GM18505 (cell line): ENCODE measurements around the gene IKZF1.
A peak's percentile ranks its signal among the peaks of the same experiment; 100 is the strongest.

Experiments used
- ATAC-seq: cut with Tn5 transposase; IDR thresholded peaks from one replicate; pipeline ENCODE4 v1.9.1; 2021; ENCODE audit not compliant: unreplicated experiment
- POLR2A ChIP-seq: IDR thresholded peaks from 4 replicates; pipeline ENCODE4 v1.6.1; 2011; ENCODE audit warnings: borderline replicate concordance; ENCODE audit not compliant: insufficient read depth, insufficient read length; ENCODE audit errors: extremely low read depth

The IKZF1 gene

DNA sequence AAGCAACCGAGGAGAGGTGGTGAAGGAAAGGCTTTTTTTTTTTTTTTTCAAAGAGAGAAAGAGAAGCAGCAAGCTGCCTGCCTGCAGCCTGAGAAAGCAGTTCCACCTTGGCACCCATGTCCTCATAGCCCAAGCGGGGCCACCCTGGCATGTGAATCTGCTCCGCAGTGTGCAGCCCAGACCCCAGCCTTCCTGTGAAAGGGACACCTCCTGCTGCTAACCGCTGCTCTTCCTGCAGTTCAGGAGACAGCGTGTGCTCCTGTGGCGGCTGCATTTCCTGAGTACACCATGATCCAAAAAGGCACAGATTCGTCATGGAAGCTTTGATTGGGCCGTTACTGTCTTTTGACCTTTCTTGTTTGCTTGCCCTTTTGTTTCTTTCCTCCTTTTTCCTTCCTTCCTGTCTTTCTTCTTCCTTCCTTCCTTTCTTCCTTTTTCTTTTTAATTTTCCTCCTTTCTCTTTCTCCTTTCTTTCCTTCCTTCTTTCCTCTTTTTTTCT lies 38.1 kb downstream of the IKZF1 start:
- no peak for TF ChIP-seq POLR2A
- no peak for ATAC-seq

DNA sequence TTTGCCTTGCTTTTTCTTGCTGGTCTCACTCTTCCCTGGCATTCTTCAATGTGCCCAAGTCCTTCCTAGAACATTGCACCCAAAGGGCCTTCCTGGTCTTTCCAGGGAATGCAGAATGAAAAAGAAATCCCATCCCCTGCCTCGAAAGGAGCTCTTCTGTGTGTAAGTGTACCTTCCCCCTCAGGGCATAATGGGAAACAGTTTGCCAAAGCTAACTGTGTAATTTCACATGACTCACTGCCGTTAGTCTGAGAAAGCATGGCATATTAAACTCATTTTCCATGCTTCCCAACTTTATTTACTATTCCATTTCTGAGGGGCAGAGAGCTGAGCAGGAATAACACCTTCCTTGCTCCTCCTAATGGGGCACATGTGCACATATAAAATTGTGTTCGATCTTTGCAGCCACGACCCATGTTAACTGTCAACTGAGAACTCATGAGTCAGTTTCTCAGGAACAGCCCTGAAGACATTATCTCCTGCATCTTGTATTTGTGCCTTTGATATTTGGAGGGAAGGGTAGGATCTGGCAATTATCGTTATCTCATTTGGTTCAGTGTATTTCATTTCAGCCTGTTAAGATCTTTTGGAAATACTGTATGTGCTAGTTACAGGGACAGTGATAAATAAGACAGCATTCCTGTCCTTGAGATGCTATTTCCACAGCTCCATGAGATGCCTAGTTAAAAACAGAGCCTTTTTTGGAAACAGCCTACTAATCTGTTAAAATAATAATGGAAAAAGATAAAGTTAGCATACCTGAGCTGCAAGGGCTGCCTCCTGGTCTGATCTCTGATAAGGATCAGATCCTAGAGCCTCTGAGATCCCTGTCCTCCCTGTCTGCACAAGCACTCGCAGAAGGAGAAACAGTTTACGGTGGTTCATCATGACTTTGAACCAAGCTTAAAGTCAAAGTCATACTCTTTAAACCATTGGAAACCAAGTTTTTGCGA lies 42.3 kb downstream of the IKZF1 start:
- no peak for ATAC-seq

DNA sequence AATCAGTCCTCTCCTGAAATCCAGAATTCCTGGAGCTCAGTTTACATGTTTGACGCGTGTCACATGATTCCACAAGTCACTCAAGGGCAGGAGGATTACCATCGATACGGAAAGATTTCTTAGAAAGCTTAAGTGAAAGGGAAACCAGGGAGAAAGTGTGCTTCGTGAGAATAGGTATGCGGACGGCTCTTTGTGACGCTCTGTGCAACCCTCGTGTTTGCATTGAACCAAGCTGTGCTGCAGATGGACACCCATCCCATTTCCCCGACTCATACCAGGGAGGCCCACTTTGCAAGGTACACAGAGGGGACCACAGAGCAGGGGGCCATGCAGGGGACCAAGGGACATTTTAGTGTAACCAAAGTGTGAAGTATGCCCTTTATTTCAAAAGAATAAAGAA lies 43.2 kb downstream of the IKZF1 start:
- no peak for TF ChIP-seq POLR2A

More for the DNA sequence above, 42.3 kb downstream of the IKZF1 start:
- no peak for TF ChIP-seq POLR2A

DNA sequence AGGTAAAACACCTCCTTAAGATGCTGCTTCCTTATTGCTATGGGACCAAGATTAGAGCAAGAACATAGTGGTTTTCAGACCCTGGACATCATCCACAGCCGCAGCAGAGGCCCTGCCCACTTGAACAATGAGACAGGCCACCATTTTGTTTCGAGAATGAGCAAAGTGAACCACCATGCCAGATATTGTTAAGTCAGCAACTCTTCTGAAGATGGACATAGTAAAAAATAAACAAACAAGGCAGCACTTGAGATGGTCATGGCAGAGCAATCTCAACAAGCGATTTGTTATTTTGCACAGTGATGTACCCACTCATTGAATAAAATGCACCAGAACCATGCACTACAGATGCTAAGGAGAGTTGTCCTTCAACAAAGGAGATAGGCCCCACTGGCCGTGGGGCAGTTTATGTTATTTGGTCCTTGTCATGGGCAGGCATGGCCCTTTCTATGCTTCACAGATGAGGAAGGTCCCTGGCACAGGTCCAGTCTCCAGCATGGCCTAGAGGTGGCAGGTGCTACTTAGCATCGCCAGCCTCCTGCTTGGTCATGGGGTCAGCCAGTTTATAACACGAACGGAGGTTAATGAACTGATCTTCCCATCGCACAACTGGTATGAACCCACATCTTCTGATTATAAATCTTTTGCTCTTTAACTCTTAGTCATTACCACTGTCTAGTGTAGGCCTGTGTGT lies 44.1 kb downstream of the IKZF1 start:
- no peak for ATAC-seq
- TF ChIP-seq POLR2A: no peak

More for the DNA sequence above, 43.2 kb downstream of the IKZF1 start:
- ATAC-seq: no peak

DNA sequence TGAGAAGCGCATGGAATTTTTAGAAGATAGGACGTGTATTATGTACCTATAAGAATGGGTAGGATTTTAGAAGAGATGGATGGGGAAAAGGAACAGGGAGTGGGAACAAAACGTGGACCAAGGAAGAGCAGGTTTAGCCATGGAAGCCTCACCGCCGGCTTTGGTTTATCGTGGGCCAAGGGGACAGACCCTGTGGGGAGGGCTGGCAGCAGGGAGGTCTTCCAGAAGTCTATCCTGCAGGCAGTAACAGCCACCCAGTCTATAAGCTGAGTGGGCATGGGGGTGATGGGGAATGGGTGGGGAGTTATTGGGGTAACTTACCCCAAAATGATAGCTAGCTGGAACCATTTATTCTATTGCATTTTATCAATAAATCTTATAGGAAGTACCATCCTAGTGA lies 44.9 kb downstream of the IKZF1 start:
- TF ChIP-seq POLR2A: no peak
- no peak for ATAC-seq

DNA sequence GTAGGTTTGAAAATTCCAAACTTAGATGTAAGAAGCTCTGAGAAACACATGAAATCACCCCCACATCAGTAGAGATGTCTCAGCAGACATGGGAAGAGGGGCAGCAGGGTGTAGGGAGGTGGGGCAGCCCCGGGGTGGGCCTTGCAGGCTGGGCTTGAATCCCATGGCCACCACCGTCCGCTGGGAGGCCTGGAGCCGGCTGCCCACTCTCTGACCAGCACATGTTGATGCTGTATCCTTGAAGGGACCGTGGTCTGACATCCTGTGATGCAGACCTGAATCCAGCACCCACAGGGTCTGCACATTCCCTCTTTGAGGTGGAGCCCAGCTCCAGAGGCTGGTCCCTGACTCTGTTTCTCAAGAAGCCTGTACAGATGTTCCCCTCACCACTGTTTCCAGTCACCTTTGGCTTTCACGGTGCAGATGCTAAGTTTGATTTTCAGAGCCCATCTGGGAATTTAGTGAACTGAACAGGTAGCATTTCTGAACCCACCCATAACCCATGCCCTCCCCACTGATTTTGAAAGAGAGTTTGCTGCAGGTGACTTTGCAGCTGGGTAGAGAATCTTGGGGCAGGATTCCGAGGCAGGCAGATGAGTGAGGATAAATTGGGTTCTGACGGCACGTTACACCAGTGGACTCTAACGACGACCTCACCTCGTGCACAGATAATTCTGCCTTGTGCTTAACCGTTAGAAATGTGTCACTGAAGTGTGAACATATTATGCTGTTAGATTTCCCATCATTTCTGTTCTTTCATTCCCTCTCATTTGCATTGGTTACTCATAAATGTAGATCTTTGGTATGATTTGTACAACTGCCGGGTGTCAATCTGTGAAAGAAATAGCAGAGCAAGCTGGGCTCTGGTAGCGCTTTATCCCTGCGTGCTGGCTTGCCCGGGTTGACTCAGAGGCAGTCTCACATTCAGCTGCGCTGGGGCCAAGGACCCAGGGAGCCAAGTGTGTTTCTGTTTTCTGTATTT lies 45.7 kb downstream of the IKZF1 start:
- TF ChIP-seq POLR2A: no peak
- ATAC-seq: peak; percentile 85

DNA sequence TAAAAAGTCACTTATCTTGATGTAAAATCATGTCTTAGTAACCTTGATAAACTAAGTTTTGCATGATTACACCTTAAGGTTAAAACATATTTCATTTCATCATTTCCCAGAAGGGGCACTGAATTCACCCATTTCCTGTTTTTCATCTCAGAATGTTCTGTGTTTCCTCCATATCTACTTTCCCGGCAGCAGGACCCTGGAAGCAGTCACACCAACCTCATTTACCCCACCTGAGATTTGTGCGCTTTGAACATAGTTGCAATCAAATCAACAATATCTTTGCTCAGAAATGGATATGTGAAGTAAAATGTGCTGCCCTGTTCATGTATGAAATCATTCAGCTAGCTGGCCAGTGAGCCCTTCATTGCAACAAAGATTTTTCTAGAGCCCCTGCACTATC lies 46.8 kb downstream of the IKZF1 start:
- no peak for TF ChIP-seq POLR2A
- no peak for ATAC-seq

DNA sequence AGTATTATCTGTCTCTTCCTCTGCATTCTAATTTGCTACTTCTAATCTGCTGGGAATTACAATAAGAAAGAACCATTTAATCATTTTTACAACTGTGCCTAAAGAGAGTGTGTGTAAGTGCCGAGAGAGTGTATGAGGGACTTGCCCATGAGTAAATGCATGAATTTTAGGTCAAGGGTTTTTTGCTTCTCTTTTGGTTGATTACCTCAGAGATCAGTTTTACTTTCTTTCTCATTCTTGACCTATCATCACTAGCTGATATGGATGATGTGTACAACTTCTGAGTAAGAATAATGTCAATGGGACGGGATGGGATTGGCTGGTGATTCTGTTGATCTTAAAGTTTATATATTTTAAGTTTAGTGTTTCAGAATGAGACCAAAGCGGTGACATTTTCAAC lies 47.8 kb downstream of the IKZF1 start:
- TF ChIP-seq POLR2A: no peak
- peak; percentile 73 for ATAC-seq

DNA sequence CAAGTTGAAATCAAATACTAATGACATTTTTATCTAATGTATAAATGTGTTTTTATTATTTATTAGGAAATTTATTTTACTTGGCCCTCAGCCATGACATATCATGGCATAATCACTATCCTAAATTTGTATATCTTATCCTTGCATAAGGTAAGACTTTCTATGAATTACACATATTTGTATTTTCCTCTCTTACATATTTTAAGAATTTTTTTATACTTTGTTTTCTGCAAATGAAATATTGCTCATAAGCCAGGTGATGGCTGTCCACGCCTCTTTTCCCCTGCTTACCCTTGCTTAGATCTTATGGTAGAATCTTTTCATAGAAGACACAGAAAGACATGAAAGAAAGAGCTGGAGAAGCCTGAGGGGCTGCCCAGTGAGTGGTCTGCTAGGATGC lies 48.2 kb downstream of the IKZF1 start:
- no peak for ATAC-seq
- no peak for TF ChIP-seq POLR2A

DNA sequence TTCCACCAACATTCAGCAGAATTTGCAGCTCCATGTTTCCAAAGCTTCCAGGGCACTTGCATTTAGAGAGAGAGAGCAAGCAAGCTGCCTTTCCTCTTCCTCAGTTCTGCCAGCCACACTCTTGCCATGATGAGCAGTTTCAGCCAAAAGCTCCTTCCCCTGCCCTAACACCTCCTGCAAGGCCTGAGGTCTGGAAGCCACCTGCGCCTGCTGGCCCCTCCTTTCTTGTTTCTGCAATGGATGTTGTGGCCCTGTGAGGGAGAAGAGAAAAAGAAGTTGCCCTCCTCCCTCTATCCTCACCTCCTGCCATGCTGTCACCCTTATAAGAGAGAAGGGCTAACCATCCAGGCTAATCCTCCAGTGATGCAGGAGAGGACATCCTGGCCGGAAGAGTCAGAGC lies 48.7 kb downstream of the IKZF1 start:
- ATAC-seq: no peak
- no peak for TF ChIP-seq POLR2A

DNA sequence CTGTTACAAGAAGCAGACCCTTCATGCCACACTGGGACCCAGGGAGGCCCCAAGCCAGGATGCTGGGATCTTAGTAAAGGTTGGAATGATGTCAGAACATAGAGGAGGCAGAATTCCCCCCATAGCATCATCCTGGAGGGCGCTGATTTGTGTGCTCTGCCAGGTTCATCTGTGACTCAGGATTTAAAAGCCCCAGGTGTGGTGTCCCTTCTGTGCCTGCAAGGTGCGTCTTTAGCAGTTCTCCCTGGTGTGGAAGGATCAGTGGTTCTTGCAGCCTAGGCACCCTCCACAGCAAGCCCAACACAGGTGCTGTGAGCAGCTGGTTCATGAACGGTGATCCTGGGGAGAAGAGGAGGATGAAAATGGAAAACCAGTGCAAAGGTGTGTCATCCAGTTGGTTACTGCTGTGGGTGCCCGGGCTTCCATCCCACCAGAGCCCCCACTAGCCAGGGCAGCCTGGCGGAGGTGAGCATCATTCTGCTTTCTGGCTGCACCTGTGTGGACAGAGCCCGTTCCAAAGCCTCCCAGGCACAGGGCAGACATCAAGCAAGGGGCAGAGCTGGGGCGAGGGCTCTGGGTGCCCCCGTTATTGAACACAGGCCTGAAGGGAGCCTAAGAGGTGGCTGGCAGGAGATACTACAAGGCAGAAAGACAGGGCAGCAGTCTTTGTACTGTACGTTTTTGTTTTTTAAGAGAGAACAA lies 49.5 kb downstream of the IKZF1 start:
- ATAC-seq: no peak
- TF ChIP-seq POLR2A: no peak

DNA sequence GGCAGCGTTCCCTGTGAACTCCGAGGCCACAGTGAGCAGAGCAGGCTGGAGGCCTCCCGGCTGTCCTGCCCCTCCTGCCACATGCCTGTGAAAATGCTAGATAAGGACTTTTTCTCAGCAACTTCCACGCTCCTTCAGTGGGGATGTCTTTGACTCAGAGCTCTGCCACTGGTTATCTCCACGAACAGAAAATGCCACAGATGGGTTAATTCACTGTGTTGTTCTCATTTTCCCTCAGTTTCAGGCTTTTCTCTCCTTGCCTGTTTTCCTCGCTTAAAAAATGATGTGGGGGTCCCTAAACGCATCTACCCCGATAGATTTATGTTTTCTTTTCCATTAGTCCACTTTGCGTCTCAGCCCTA lies 51.3 kb downstream of the IKZF1 start:
- no peak for ATAC-seq
- no peak for TF ChIP-seq POLR2A
